ENCODE data around the gene OR2T8.

DNA sequence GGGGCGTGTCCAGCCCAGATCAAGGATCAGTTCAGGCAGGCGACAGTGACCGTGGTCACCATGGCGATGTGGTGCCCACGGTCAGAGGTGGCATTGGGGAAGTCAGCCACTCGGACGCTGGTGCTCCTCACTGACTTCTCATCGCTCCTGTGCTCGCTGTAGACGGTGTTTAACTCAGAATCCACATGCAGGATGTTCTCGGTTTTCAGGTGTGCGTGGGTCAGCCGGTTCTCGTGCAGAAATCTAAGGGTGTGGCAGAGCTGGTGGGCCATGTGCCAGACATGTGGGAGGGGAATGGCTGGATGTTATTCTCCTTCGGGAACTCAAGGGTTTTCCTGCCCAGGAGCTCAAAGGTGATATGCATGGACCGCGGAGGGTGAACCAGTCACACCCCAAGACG is 16.4 kb downstream of the OR2T8 start:
- no peak for TF ChIP-seq LEF1 (IDR thresholded peaks at IDR 0.05; ENCODE audit: borderline replicate concordance)
- TF ChIP-seq BHLHE40 (IDR thresholded peaks at IDR 0.05; ENCODE audit: borderline replicate concordance): no peak
- no peak for TF ChIP-seq ZNF384 (IDR thresholded peaks at IDR 0.05)
- no peak for TF ChIP-seq FOXM1 (IDR thresholded peaks at IDR 0.05; ENCODE audit: borderline replicate concordance)
